Right cardiac atrium (tissue), 5 donors: ENCODE data around the gene RND3. TPM values are rescaled to one million over a fixed set of nuclear protein-coding genes. Genes with fewer than 3 reads are reported as not detected.

ENCODE experiments used
- ATAC-seq, 2 donors: fragments of 200-7000 bp; cut with Tn5 transposase; one replicate each; pipeline versions ENCODE4 v1.8.0 to v1.9.1; 2020; ENCODE audit warnings: moderate library complexity in 2 of 2, mild to moderate bottlenecking in 1 of 2
- DNase-seq, 3 donors: peaks; one replicate each; pipeline ENCODE4 v3.0.0-alpha.2; 2020
- H3K27ac ChIP-seq: one replicate; pipeline ENCODE4 v1.5.1; 2013; ENCODE audit warnings: mild to moderate bottlenecking, low read length, control low read depth, moderate library complexity
- H3K27me3 ChIP-seq: one replicate; pipeline ENCODE4 v1.6.1; 2013; ENCODE audit not compliant: control insufficient read depth, insufficient read depth
- H3K4me1 ChIP-seq: one replicate; pipeline ENCODE4 v1.6.1; 2013; ENCODE audit warnings: low read length; ENCODE audit not compliant: control insufficient read depth, insufficient read depth
- H3K4me3 ChIP-seq: one replicate; pipeline ENCODE4 v1.5.1; 2013; ENCODE audit warnings: low read length, control low read depth
- H3K9me3 ChIP-seq: one replicate; pipeline ENCODE4 v1.6.1; 2013; ENCODE audit warnings: low read length; ENCODE audit not compliant: control insufficient read depth
- WGBS: extraction: QIAGEN DNeasy Blood & Tissue Kit; methylation state at CpG from one replicate; pipeline ENCODE4 v1.1.7; 2013; 5-methylcytosine and 5-hydroxymethylcytosine counted together
- intact Hi-C, 4 donors: fragments of 100-400 bp; cut with DNase I; formaldehyde crosslinking; loops; one replicate each; pipeline versions ENCODE4 v1.11.0 to v1.14.0; 2022 to 2023
- polyA plus RNA-seq: library from polyadenylated mRNA; stranded (reverse); fragments of 200-250 nt; gene quantifications from one replicate; pipeline ENCODE4 v1.2.3, GENCODE V29; 2013
- total RNA-seq, 4 donors: library from RNA; stranded (reverse); fragmentation: NEBNext Ultra II Directional; extraction: Animal tissue kit (Norgen Biotek cat#: 25700); gene quantifications; one replicate each; pipeline ENCODE4 v1.2.1, GENCODE V29; 2021
- donor health status: healthy with polysubstance abuse.
- donor health status: DM: no; HTN: yes; CAD: no.
- donor health status: DM: no; HTN: no; CAD: no.
- donor health status: DM: no; HTN: yes; CAD: no; lungs with severe emphysema.
- donor health status: DM: yes; HTN: yes; CAD: no.

Gene RND3
- total and polyA plus RNA-seq, 5 donors: 9.1 to 32.7 (median 16.4) TPM

GRCh38 chr2:150474326-150475074, 13.0 kb downstream of the RND3 start:
- peak in 1 of 2 donors; percentile 44 for ATAC-seq
- intact Hi-C loops: no loop called here
- DNase-seq: no peak
- 73% methylated on average over 4 of the region's 4 CpGs for WGBS
- peaks cover 4% of the 10 kb centered on the region for H3K4me1 ChIP-seq
- no peaks in the 10 kb centered on the region for H3K9me3 ChIP-seq
- H3K4me3 ChIP-seq: no peak overlapping the region
- H3K27ac ChIP-seq: peak overlapping the region; percentile 8
- H3K27me3 ChIP-seq: no peaks in the 10 kb centered on the region

- DNase-seq: no peak
- ATAC-seq: no peak
- Histone ChIP-seq H3K4me1 (peaks cover 4% of the 10 kb centered on the region), H3K27me3 (no peaks in the 10 kb centered on the region), H3K4me3 (no peak overlapping the region), H3K27ac (peak overlapping the region; percentile 8), H3K9me3 (no peaks in the 10 kb centered on the region)
- intact Hi-C loops: no loop called here
- 85% methylated on average over 3 of the region's 3 CpGs for WGBS
Observed at GRCh38 chr2:150473767-150474166, 13.7 kb downstream of the RND3 start.

- H3K4me1 ChIP-seq: peaks cover 6% of the 10 kb centered on the region
- H3K27ac ChIP-seq: no peak overlapping the region
- ATAC-seq: peak; percentile 83 to 89
- intact Hi-C loops: no loop called here
- no peak overlapping the region for H3K4me3 ChIP-seq
- peak; percentile 64 to 70 (median 65) for DNase-seq
- H3K9me3 ChIP-seq: no peaks in the 10 kb centered on the region
- H3K27me3 ChIP-seq: no peaks in the 10 kb centered on the region
- WGBS: 30% methylated on average over 2 of the region's 2 CpGs
Observed at GRCh38 chr2:150472511-150472899, 15.0 kb downstream of the RND3 start.

GRCh38 chr2:150471813-150472510, 15.5 kb downstream of the RND3 start:
- intact Hi-C loops: no loop called here
- H3K4me1 ChIP-seq: peaks cover 5% of the 10 kb centered on the region
- 70% methylated on average over 3 of the region's 3 CpGs for WGBS
- no peaks in the 10 kb centered on the region for H3K27me3 ChIP-seq
- DNase-seq: no peak
- H3K27ac ChIP-seq: peak overlapping the region; percentile 42
- H3K9me3 ChIP-seq: no peaks in the 10 kb centered on the region
- no peak overlapping the region for H3K4me3 ChIP-seq
- ATAC-seq: no peak

GRCh38 chr2:150470435-150470834, 17.0 kb downstream of the RND3 start:
- Histone ChIP-seq H3K4me3 (no peak overlapping the region), H3K27ac (no peak overlapping the region), H3K9me3 (no peaks in the 10 kb centered on the region), H3K27me3 (no peaks in the 10 kb centered on the region), H3K4me1 (peaks cover 5% of the 10 kb centered on the region)
- ATAC-seq (no peak), DNase-seq (no peak)
- 90% methylated on average over 5 of the region's 5 CpGs for WGBS
- intact Hi-C loops: no loop called here

GRCh38 chr2:150469706-150470274, 17.7 kb downstream of the RND3 start:
- Histone ChIP-seq H3K9me3 (no peaks in the 10 kb centered on the region), H3K4me1 (peaks cover 5% of the 10 kb centered on the region), H3K27me3 (no peaks in the 10 kb centered on the region), H3K27ac (no peak overlapping the region), H3K4me3 (no peak overlapping the region)
- intact Hi-C loops: no loop called here
- no peak for DNase-seq
- ATAC-seq: no peak
- 92% methylated on average over 14 of the region's 14 CpGs for WGBS

GRCh38 chr2:150468350-150468960, 19.0 kb downstream of the RND3 start:
- 75% methylated on average over 7 of the region's 7 CpGs for WGBS
- H3K4me1 ChIP-seq: peaks cover 5% of the 10 kb centered on the region
- no peak for ATAC-seq

GRCh38 chr2:150467621-150467963, 19.9 kb downstream of the RND3 start:
- WGBS: 77% methylated on average over 2 of the region's 2 CpGs
- Histone ChIP-seq H3K9me3 (no peaks in the 10 kb centered on the region), H3K27me3 (no peaks in the 10 kb centered on the region), H3K4me1 (peaks cover 5% of the 10 kb centered on the region), H3K4me3 (no peak overlapping the region), H3K27ac (no peak overlapping the region)
- no peak for ATAC-seq
- intact Hi-C loops: no loop called here
- DNase-seq: no peak

More at GRCh38 chr2:150468350-150468960, 19.0 kb downstream of the RND3 start:
- no peak overlapping the region for H3K27ac ChIP-seq
- no peak for DNase-seq
- no peaks in the 10 kb centered on the region for H3K27me3 ChIP-seq
- intact Hi-C loops: no loop called here
- no peak overlapping the region for H3K4me3 ChIP-seq
- H3K9me3 ChIP-seq: no peaks in the 10 kb centered on the region

- Histone ChIP-seq H3K27ac (no peak overlapping the region), H3K4me3 (no peak overlapping the region), H3K9me3 (no peaks in the 10 kb centered on the region), H3K27me3 (no peaks in the 10 kb centered on the region), H3K4me1 (peaks cover 2% of the 10 kb centered on the region)
- DNase-seq: no peak
- peak; percentile 62 to 69 for ATAC-seq
- WGBS: 44% methylated on average over 5 of the region's 5 CpGs
- intact Hi-C loops: no loop called here
Observed at GRCh38 chr2:150466741-150467620, 20.5 kb downstream of the RND3 start.

GRCh38 chr2:150465703-150466569, 21.5 kb downstream of the RND3 start:
- ATAC-seq (no peak), DNase-seq (no peak)
- Histone ChIP-seq H3K4me3 (no peak overlapping the region), H3K27ac (no peak overlapping the region), H3K27me3 (no peaks in the 10 kb centered on the region), H3K9me3 (no peaks in the 10 kb centered on the region), H3K4me1 (peaks cover 2% of the 10 kb centered on the region)
- intact Hi-C loops: no loop called here
- WGBS: 96% methylated on average over 4 of the region's 4 CpGs
